Endodermal cell (in vitro differentiated cells): ENCODE data around the gene GPC6. TPM values are rescaled to one million over a fixed set of nuclear protein-coding genes. Genes with fewer than 3 reads are reported as not detected.
"Not testable (repeated sequence)": the region's sequence is repeated elsewhere in the genome, so short reads cannot be mapped to it uniquely, and the experiment has no call there.

Experiments used
- DNase-seq: peaks from one replicate; pipeline ENCODE4 v3.0.0-alpha.2; 2017
- H3K27ac ChIP-seq: 2 replicates; pipeline ENCODE4 v1.5.1; 2013; ENCODE audit warnings: mild to moderate bottlenecking, low read depth, low read length, moderate library complexity
- H3K27me3 ChIP-seq: 2 replicates; pipeline ENCODE4 v1.6.1; 2013; ENCODE audit warnings: mild to moderate bottlenecking, low read length, moderate library complexity; ENCODE audit not compliant: insufficient read depth, control insufficient read depth, poor library complexity, severe bottlenecking
- H3K36me3 ChIP-seq: 2 replicates; pipeline ENCODE4 v1.7.0; 2013; ENCODE audit warnings: mild to moderate bottlenecking, low read length, moderate library complexity; ENCODE audit not compliant: control insufficient read depth, insufficient read depth
- H3K4me1 ChIP-seq: one replicate; pipeline ENCODE4 v1.7.0; 2013; ENCODE audit warnings: low read length; ENCODE audit not compliant: control insufficient read depth, insufficient read depth
- H3K4me3 ChIP-seq: 2 replicates; pipeline ENCODE4 v1.5.1; 2013; ENCODE audit warnings: mild to moderate bottlenecking, low read length, moderate library complexity
- H3K9ac ChIP-seq: 2 replicates; pipeline ENCODE4 v1.6.1; 2013; ENCODE audit warnings: mild to moderate bottlenecking, low read length, moderate library complexity; ENCODE audit not compliant: poor library complexity, severe bottlenecking; ENCODE audit errors: extremely low read depth
- H3K9me3 ChIP-seq: 2 replicates; pipeline ENCODE4 v1.6.1; 2013; ENCODE audit warnings: mild to moderate bottlenecking, low read length, moderate library complexity; ENCODE audit not compliant: control insufficient read depth
- H3K27ac Mint-ChIP-seq: 2 replicates; pipeline ENCODE4 v1.8.0; 2020; ENCODE audit warnings: mixed read lengths
- H3K27me3 Mint-ChIP-seq: 2 replicates; pipeline ENCODE4 v1.8.0; 2021; ENCODE audit warnings: mild to moderate bottlenecking, mixed read lengths; ENCODE audit not compliant: insufficient read depth
- H3K36me3 Mint-ChIP-seq: 2 replicates; pipeline ENCODE4 v1.8.0; 2020; ENCODE audit warnings: low read depth, mixed read lengths
- H3K4me1 Mint-ChIP-seq: 2 replicates; pipeline ENCODE4 v1.8.0; 2020; ENCODE audit warnings: mixed read lengths
- H3K4me3 Mint-ChIP-seq: 2 replicates; pipeline ENCODE4 v1.8.0; 2020; ENCODE audit warnings: mild to moderate bottlenecking, moderate library complexity, mixed read lengths
- H3K9me3 Mint-ChIP-seq: 2 replicates; pipeline ENCODE4 v1.8.0; 2020; ENCODE audit warnings: mild to moderate bottlenecking, mixed read lengths
- CTCF ChIP-seq: fragments of 200-600 bp; sonication (generic); conservative IDR thresholded peaks from 2 replicates; pipeline ENCODE4 v1.5.0; 2021; ENCODE audit warnings: antibody characterized with exemption, mild to moderate bottlenecking
- WGBS, 2 experiments: methylation state at CpG; one replicate each; pipeline versions ENCODE4 v1.1.5 to v1.1.7; 2013; ENCODE audit warnings: missing lambda C conversion rate in 2 of 2, mixed read lengths in 1 of 2; ENCODE audit not compliant: insufficient coverage in 1 of 2, insufficient read length in 1 of 2; 5-methylcytosine and 5-hydroxymethylcytosine counted together
- total RNA-seq, 2 donors: library from RNA; stranded (reverse); fragmentation: NEBNext Ultra II Directional in 1 of 2; extraction: Animal tissue kit (Norgen Biotek cat#: 25700) in 1 of 2; gene quantifications; 2 replicates in 1 of 2; 3 replicates in 1 of 2; pipeline ENCODE4 v1.2.1, GENCODE V29; 2021

GPC6 gene
- total RNA-seq, 2 donors from 2014 or later: 69.6 to 80.4 TPM

GRCh38 chr13:94209117-94209516 lies 982.5 kb downstream of the GPC6 start:
- Histone ChIP-seq H3K27me3 (no peaks in the 10 kb centered on the region), H3K27ac (no peak overlapping the region), H3K4me1 (no peaks in the 10 kb centered on the region), H3K4me3 (no peak overlapping the region), H3K9me3 (no peaks in the 10 kb centered on the region), H3K36me3 (no peaks in the 10 kb centered on the region), H3K9ac (no peak overlapping the region)
- H3K27ac Mint-ChIP-seq: no peak overlapping the region
- H3K27me3 Mint-ChIP-seq: no peaks in the 10 kb centered on the region
- no peaks in the 10 kb centered on the region for H3K36me3 Mint-ChIP-seq
- H3K4me1 Mint-ChIP-seq: no peaks in the 10 kb centered on the region
- no peak overlapping the region for H3K4me3 Mint-ChIP-seq
- no peaks in the 10 kb centered on the region for H3K9me3 Mint-ChIP-seq
- TF ChIP-seq CTCF: no peak
- DNase-seq: no peak

GRCh38 chr13:94209913-94210312 lies 983.3 kb downstream of the GPC6 start:
- H3K4me1 Mint-ChIP-seq, DNase-seq, H3K36me3 Mint-ChIP-seq, H3K9me3 Mint-ChIP-seq, H3K27me3 ChIP-seq, H3K4me3 Mint-ChIP-seq, H3K9me3 ChIP-seq, H3K4me3 ChIP-seq, H3K27ac Mint-ChIP-seq, H3K36me3 ChIP-seq, H3K9ac ChIP-seq, H3K4me1 ChIP-seq, H3K27ac ChIP-seq, H3K27me3 Mint-ChIP-seq: not testable (repeated sequence)
- WGBS, 2 experiments: 96 to 100% methylated on average over 2 to 4 of the region's 4 CpGs

- Histone ChIP-seq H3K36me3 (no peaks in the 10 kb centered on the region), H3K4me3 (no peak overlapping the region), H3K27me3 (no peaks in the 10 kb centered on the region), H3K27ac (no peak overlapping the region), H3K9ac (no peak overlapping the region), H3K4me1 (peaks cover 5% of the 10 kb centered on the region), H3K9me3 (no peaks in the 10 kb centered on the region)
- Mint-ChIP-seq H3K4me1 (peaks cover 11% of the 10 kb centered on the region), H3K27me3 (no peaks in the 10 kb centered on the region), H3K4me3 (no peak overlapping the region), H3K27ac (no peak overlapping the region), H3K36me3 (no peaks in the 10 kb centered on the region), H3K9me3 (no peaks in the 10 kb centered on the region)
- DNase-seq: no peak
- 89 to 90% methylated on average over 3 to 5 of the region's 5 CpGs for WGBS, 2 experiments
- TF ChIP-seq CTCF: no peak
Observed at GRCh38 chr13:94210816-94211215, 984.2 kb downstream of the GPC6 start.

GRCh38 chr13:94212196-94212595 lies 985.6 kb downstream of the GPC6 start:
- no peak overlapping the region for H3K27ac ChIP-seq
- no peaks in the 10 kb centered on the region for H3K27me3 ChIP-seq
- H3K4me1 ChIP-seq: peaks cover 5% of the 10 kb centered on the region
- no peaks in the 10 kb centered on the region for H3K9me3 ChIP-seq
- H3K27ac Mint-ChIP-seq: no peak overlapping the region
- no peaks in the 10 kb centered on the region for H3K27me3 Mint-ChIP-seq
- no peaks in the 10 kb centered on the region for H3K9me3 Mint-ChIP-seq
- TF ChIP-seq CTCF: no peak
- H3K4me3 Mint-ChIP-seq: no peak overlapping the region
- no peak overlapping the region for H3K4me3 ChIP-seq
- no peaks in the 10 kb centered on the region for H3K36me3 ChIP-seq
- H3K9ac ChIP-seq: no peak overlapping the region
- H3K36me3 Mint-ChIP-seq: no peaks in the 10 kb centered on the region
- DNase-seq: no peak
- H3K4me1 Mint-ChIP-seq: peaks cover 19% of the 10 kb centered on the region
